SJSA1 (cell line): ENCODE data around the gene VDR. TPM values are rescaled to one million over a fixed set of nuclear protein-coding genes. Genes with fewer than 3 reads are reported as not detected.
"Not testable (repeated sequence)": the region's sequence is repeated elsewhere in the genome, so short reads cannot be mapped to it uniquely, and the experiment has no call there.

Experiments
- DNase-seq, 2 experiments: peaks; one replicate each; pipeline ENCODE4 v3.0.0-alpha.2; 2015 to 2020; ENCODE audit warnings: low spot score in 2 of 2, low read depth in 1 of 2
- H3K27ac ChIP-seq: fragments of 250-450 bp; sonication (Bioruptor Pico); 2 replicates; pipeline ENCODE4 v1.5.1; 2020; ENCODE audit warnings: mild to moderate bottlenecking, moderate library complexity
- H3K27me3 ChIP-seq: fragments of 250-450 bp; sonication (Bioruptor Pico); replicated peaks from 2 replicates; pipeline ENCODE4 v1.5.1; 2020; ENCODE audit warnings: mild to moderate bottlenecking, moderate library complexity
- H3K36me3 ChIP-seq: fragments of 250-450 bp; sonication (Bioruptor Pico); 2 replicates; pipeline ENCODE4 v1.5.1; 2020; ENCODE audit warnings: mild to moderate bottlenecking
- H3K4me1 ChIP-seq: fragments of 250-450 bp; sonication (Bioruptor Pico); replicated peaks from 2 replicates; pipeline ENCODE4 v1.6.1; 2021; ENCODE audit warnings: mild to moderate bottlenecking
- H3K4me3 ChIP-seq: fragments of 250-450 bp; sonication (Bioruptor Pico); 2 replicates; pipeline ENCODE4 v1.5.1; 2020; ENCODE audit warnings: mild to moderate bottlenecking
- H3K9me3 ChIP-seq: fragments of 250-450 bp; sonication (Bioruptor Pico); replicated peaks from 2 replicates; pipeline ENCODE4 v1.5.1; 2020; ENCODE audit warnings: mild to moderate bottlenecking
- total RNA-seq: library from RNA; depleted of rRNA; stranded (reverse); fragments of >200 nt; shearing (Covaris generic); gene quantifications from 2 replicates; pipeline ENCODE4 v1.2.3, GENCODE V29; 2014

Gene VDR
- total RNA-seq, 1 experiment from 2014 or later: 1.4 TPM

DNA sequence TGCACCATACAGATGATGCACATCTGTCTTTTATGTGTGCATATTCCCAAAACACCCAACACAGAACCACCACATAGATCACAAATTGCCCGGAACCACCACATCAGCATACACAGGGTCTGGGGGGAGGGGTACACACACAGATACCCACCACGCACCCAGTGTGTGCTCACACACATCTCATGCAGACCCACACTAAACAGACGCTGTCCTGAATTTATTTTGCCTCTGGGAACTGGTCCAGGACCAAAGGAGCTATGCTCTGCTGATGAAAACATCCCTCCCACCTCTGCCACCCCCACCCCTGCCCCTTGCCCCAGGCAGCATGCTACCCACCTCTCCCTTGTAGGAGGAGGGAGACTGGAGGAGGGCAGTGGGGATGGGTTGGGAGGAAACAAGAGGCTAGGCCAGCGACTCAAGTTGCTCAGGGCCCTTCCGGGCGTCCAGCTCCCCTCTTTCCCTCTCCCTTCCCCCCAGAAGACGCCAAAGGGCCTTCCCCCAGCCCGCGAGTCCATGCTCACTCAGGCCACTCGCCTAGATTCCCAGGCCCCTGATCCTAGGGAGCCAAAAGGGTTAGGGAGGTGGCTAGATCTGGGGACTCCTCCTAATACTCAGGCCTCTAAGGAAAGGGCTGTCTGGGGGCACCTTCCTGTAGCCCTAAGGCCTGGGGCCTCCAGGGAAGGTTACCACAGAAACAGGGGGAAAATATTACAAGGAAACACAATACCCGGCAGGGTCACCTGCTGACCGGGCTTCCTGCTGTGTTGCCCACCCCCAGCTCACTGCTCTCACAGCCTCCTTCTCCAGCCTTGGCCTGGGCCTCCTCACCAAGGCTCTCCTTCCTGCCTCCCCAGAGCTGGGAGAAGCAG lies 88.2 kb downstream of the VDR start:
- Histone ChIP-seq H3K27ac (no peak overlapping the region), H3K4me3 (0 out of 2 replicates have a peak overlapping the region, but pooled peaks have one; percentile 1), H3K27me3 (no peaks in the 10 kb centered on the region), H3K4me1 (peaks cover 71% of the 10 kb centered on the region), H3K36me3 (peaks cover 48% of the 10 kb centered on the region), H3K9me3 (no peaks in the 10 kb centered on the region)
- no peak for DNase-seq

DNA sequence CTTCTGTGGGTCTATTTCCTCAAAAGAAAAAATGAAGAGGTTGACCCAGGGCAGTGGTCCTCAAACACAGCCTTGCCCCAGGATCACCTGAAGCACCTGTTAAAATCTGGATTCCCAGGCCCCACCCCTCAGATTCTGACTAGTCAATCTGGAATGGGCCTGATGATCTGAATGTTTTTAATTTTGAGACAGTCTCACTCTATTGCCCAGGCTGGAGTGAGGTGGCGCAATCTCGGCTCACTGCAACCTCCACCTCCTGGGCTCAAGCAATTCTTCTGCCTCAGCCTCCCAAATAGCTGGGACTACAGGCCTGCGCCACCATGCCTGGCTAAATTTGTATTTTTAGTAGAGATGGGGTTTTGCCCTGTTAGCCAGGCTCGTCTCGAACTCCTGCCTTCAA lies 89.3 kb downstream of the VDR start:
- Histone ChIP-seq H3K4me1 (peaks cover 72% of the 10 kb centered on the region), H3K36me3 (peaks cover 56% of the 10 kb centered on the region)
- not testable (repeated sequence) for H3K9me3 ChIP-seq, DNase-seq, H3K27ac ChIP-seq, H3K4me3 ChIP-seq, H3K27me3 ChIP-seq

DNA sequence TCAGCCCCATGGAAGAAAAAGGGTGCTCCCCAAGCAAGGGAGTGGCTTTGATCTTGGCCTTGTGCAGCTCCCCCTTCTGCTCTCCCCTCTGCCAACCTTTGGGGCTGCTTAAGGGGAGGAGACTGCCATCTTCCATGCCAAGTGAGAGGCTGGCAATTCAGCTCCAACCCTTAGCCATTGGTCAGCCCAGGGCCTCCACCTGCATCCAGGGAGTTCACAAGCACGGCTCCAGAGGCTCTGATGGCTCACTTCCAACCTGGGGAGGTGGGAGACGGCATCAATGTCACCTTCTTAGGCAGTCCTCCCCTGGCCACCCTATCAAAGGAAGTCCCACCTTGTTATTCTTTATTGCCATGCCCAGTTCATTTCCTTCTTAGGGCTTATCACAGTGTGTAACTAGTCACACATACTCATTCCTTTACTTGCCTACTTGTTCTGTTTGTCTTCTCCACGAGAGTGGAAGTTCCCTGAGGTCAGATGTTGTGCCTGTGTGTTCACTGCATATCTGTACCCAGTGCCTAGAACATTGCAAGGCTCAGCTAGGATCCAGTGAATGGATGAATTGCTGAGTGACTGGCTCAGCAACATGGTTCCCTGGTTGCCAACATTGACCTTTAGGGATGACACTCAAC lies 90.1 kb downstream of the VDR start:
- Histone ChIP-seq H3K9me3 (no peaks in the 10 kb centered on the region), H3K4me1 (peaks cover 76% of the 10 kb centered on the region), H3K36me3 (peaks cover 56% of the 10 kb centered on the region), H3K27me3 (no peaks in the 10 kb centered on the region), H3K4me3 (no peak overlapping the region), H3K27ac (no peak overlapping the region)
- no peak for DNase-seq

DNA sequence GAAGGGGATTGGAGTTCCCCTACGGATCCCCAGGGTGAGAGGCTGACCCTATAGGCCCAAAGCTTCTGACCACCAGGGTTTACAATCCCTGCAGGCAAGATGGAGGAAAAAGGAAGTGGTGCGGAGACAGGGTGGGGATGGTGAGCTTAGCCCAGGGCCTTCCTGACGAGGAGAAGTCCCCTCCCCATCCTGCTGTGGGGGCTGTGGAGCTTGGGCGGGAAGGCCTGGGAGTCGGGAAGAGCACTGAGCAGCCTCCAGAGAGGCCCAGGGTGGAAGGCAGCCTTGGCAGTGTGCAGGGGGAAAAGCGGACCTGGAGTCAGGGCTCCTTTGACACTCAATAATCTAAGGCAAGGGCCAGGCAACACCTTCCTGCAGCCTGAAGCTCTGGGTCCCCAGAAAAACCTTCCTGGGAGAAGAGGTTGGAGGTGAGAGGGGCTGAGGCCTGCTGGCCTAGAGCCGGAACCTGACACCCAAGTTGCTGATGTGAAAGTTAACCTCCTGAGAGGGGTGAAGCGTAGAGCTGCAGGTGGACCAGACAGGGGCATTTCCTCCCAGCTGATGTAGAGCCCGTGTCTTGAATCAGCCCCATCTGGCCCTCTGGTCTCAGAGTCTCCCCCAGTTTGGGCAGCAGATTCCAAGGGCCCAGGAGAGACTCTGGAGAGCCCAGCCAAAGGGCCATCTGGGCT lies 91.1 kb downstream of the VDR start:
- Histone ChIP-seq H3K9me3 (no peaks in the 10 kb centered on the region), H3K27me3 (no peaks in the 10 kb centered on the region), H3K27ac (peak overlapping the region; percentile 48), H3K4me3 (peak overlapping the region; percentile 15; the same call in 1 of the 2 replicates), H3K36me3 (peaks cover 48% of the 10 kb centered on the region), H3K4me1 (peaks cover 81% of the 10 kb centered on the region)
- peak in 1 of 2 experiments; percentile 38 for DNase-seq

DNA sequence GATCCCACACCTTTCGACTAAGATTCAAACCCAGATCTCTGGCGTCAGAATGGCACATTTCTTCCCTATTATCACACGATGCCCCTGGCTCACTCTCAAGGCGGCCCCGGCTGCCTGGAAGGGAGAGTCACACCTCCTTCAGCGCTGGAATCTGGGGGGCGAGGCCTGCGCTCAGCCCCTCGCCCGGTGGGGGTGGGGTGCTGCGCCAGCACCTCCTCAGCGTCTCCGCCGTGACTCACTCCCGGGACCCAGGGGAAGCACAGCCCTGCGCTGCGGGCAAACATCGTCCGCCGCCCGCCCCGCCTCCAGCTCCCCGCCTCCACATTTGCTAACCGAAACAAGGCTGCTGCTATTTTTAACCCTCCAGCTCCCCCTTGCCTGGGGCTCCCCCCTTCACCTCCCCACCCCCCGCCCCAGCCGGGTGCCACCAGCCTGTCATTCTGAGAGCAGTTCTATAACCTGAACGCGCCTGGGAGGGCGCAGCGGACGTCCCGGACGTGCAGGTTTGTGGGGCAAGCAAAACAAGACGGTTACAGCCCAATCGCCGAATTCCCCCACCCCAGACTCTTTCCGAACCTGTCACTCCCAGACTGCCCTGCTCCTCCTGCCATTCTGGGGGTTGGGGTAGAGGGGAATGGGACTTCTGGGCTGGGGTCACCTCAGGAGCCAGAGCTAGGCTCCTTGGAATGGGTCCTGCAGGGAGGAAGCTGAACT lies 91.8 kb downstream of the VDR start:
- DNase-seq: peak; percentile 81 to 93
- Histone ChIP-seq H3K4me3 (peak overlapping the region; percentile 15; the same call in 1 of the 2 replicates), H3K9me3 (no peaks in the 10 kb centered on the region), H3K27me3 (no peaks in the 10 kb centered on the region), H3K36me3 (peaks cover 42% of the 10 kb centered on the region), H3K27ac (peak overlapping the region; percentile 48), H3K4me1 (peaks cover 81% of the 10 kb centered on the region)

DNA sequence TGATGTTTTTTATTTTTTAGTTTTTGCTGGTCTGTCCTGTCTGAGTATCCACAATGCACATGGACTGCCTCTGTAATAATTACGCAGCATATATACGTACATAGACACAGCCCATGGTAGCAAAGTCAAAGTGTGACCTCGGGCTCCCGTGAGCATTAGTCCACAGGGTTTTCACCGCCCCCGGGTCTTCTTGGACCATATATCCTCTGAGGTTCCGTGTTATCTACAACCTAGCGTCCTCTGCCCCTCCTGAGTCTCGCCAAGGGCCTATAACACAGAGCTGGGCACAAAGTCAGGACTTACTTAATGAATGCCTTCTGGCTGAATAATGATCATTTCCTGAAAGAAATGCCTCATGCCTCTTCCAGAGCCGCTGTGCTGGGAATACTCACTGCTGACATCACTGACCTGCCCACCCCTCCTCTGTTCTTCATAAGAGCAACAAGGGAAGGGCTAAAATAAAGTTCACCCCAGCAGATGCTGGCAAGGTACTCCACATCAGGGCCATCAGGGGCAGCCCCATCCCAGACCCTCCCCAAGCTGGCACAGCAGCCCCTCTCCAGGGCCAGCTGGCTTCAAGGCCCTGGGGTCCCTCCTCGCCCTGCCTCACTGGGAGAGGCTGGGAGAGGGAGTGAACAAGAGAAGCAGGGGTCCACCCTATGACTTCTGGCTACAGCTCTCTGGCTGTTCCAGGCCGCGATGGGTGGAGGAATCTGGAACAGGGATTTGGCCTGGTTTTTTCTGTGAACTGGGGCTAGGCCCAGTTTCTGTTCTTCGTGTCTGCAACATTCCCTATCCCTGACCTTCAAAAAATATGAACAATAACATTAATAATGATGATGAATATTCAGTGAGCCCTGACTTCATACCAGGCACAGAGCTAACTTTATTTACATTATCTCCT lies 93.0 kb downstream of the VDR start:
- Histone ChIP-seq H3K9me3 (no peaks in the 10 kb centered on the region), H3K4me1 (peaks cover 73% of the 10 kb centered on the region), H3K4me3 (no peak overlapping the region), H3K36me3 (peaks cover 34% of the 10 kb centered on the region), H3K27ac (peak overlapping the region; percentile 29), H3K27me3 (no peaks in the 10 kb centered on the region)
- DNase-seq: no peak

DNA sequence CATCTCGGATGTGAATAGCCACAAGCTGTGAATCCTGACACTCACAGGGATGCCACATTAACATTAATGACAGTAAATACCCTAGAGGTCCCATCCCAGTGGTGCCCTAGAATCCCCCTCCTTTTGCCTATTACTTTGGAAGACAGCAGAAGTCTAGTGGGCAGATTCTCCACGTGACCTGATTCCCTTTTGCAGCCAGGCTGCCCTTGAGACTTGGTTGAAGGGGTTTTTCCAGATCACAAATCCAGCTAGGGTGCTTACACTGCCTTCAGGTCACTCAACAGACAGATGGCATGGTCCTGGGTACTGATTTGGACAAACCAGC lies 93.8 kb downstream of the VDR start:
- Histone ChIP-seq H3K27me3 (no peaks in the 10 kb centered on the region), H3K9me3 (no peaks in the 10 kb centered on the region), H3K4me1 (peaks cover 76% of the 10 kb centered on the region), H3K27ac (no peak overlapping the region), H3K4me3 (no peak overlapping the region), H3K36me3 (peaks cover 40% of the 10 kb centered on the region)
- DNase-seq: no peak

DNA sequence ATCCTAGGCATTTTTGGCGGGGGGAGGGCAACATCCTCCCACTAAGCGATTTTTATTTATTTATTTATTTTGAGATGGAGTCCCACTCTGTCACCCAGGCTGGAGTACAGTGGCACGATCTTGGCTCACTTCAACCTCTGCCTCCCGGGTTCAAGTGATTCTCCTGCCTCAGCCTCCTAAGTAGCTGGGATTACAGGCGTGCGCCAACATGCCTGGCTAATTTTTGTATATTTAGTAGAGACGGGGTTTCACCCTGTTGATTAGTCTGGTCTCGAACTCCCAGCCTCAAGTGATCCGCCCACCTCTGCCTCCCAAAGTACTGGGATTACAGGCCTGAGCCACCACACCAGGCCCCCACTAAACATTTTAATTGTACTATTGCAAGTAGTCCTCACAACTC lies 95.3 kb downstream of the VDR start:
- not testable (repeated sequence) for H3K9me3 ChIP-seq, DNase-seq, H3K4me3 ChIP-seq, H3K27me3 ChIP-seq
- Histone ChIP-seq H3K27ac (0 out of 2 replicates have a peak overlapping the region, but pooled peaks have one; percentile 23), H3K4me1 (peaks cover 81% of the 10 kb centered on the region), H3K36me3 (peaks cover 47% of the 10 kb centered on the region)

DNA sequence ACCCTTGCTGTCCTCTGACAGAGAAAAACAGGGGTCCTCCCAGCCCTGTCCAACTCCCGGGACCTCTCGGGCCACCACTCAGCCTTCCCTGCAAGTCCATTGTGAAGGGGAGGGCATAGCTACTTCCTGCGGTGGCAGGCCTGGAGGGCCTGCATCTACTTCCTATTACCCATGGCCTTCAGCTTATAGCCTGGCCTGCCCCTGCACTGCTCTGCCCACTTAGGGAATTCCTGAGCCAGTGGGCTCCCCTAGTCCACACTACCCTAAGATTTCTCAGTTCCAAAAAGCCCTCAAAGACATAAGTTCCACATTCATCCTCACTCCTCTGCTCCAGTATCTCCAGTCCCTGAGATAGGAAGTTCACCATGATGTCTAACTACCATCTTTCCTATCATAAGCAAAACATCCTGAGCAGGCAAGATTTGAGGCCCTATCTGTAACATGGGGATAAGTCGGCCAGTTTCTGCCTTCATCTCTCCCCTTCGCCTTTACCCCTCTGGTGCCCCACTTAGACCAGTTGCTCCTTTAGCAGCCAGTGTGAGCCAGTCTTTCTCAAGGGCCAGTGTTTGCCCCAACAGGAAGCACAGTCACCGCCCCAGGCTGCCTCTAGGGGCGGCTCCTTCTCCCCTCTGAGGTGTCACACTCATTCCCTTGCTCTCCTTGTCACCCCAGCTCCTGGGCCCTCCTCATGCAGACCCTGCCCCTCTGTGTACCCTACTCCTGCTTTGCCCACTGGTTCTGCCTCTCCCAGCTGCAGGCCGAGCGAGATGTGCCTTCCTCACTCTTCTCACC lies 96.0 kb downstream of the VDR start:
- Histone ChIP-seq H3K4me1 (peaks cover 73% of the 10 kb centered on the region), H3K4me3 (no peak overlapping the region)
- peak in 1 of 2 experiments; percentile 25 for DNase-seq

DNA sequence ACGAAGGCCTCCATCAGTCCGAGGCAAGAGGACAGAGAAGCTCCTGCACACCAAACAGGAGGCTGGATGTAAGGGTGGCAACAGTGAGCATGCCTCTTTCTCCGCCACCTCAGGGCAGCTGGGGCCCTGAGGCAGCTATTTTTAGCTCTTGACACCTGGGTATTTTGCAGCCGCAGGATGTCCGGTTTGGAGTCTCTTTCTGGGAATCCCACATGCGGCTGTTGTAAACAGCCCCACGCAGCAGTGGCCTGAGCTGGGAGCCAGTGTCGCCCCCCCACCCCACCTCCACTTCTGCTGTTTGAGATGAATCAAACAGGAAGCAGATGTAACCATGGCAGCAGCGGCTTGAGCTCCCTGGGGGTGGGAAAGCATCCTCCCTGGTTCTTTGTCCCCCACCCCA lies 96.7 kb downstream of the VDR start:
- Histone ChIP-seq H3K27ac (peak overlapping the region; percentile 13), H3K36me3 (peaks cover 47% of the 10 kb centered on the region), H3K9me3 (no peaks in the 10 kb centered on the region), H3K4me3 (no peak overlapping the region), H3K27me3 (no peaks in the 10 kb centered on the region), H3K4me1 (peaks cover 66% of the 10 kb centered on the region)
- DNase-seq: no peak

More for the DNA sequence above, 96.0 kb downstream of the VDR start:
- H3K27ac ChIP-seq: peak overlapping the region; percentile 23
- H3K9me3 ChIP-seq: no peaks in the 10 kb centered on the region
- H3K27me3 ChIP-seq: no peaks in the 10 kb centered on the region
- peaks cover 45% of the 10 kb centered on the region for H3K36me3 ChIP-seq

DNA sequence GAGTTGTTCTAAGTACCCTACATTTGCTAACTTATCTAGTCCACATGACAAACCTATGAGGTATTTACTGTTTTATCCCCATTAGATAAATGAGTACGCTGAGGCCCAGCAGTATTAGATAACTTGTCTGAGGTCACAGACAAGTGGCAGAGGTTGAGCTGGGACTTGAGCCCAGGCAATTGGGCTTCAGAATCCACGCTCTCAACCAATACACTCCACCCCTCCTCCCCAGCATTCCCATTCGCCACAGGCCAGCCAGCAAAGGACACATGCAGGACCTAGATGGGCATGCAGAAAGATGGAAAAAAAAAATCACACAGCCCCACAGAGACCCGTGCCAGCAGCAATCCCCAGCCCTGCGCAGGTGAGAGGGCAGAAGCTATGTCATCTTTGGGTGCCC lies 97.5 kb downstream of the VDR start:
- Histone ChIP-seq H3K36me3 (peaks cover 54% of the 10 kb centered on the region), H3K27me3 (no peaks in the 10 kb centered on the region), H3K9me3 (no peaks in the 10 kb centered on the region), H3K27ac (no peak overlapping the region), H3K4me3 (no peak overlapping the region), H3K4me1 (peaks cover 61% of the 10 kb centered on the region)
- DNase-seq: no peak

DNA sequence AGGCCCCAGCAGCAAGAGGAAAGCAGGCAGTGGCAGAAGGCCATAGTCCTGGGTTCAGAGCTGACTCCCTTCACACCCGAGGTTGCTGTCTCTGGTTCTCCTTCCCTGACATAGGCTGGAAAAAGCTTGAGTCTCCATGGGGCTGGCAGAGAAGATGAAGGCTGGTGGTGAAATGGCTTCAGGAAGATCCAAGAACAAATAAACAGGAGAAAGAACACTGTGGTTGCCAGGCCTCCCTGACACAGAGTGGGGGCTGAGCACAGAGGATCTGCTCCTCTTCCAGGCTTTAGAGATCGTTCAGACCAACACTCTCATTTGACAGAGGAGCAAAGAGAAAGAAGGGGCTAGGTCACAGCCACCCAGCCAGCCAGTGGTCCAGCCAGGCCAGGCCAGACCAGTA lies 99.4 kb downstream of the VDR start:
- H3K4me1 ChIP-seq: peaks cover 42% of the 10 kb centered on the region
- H3K36me3 ChIP-seq: peaks cover 63% of the 10 kb centered on the region
- no peak overlapping the region for H3K27ac ChIP-seq
- H3K4me3 ChIP-seq: no peak overlapping the region
- H3K27me3 ChIP-seq: no peaks in the 10 kb centered on the region
- DNase-seq: peak in 1 of 2 experiments; percentile 30
- no peaks in the 10 kb centered on the region for H3K9me3 ChIP-seq
